ENCODE results near the gene GIN1. TPM values are rescaled to one million over a fixed set of nuclear protein-coding genes. Genes with fewer than 3 reads are reported as not detected.

Gene GIN1
- total RNA-seq, 2 experiments from 2014 or later, result 2.7 to 2.9 TPM

GRCh38 chr5:103138202-103138690, 18.3 kb upstream of the GIN1 start:
- Mint-ChIP-seq H3K4me1 (ENCODE audit: low read depth) (peaks cover 21% of the 10 kb centered on the region), H3K27me3 (no peaks in the 10 kb centered on the region), H3K4me3 (no peak overlapping the region), H3K9me3 (no peaks in the 10 kb centered on the region), H3K36me3 (ENCODE audit: low read depth) (peaks cover 47% of the 10 kb centered on the region), H3K27ac (no peak overlapping the region)
- Histone ChIP-seq H3K4me1 (ENCODE audit: insufficient read depth, low read length) (no peaks in the 10 kb centered on the region), H3K36me3 (ENCODE audit: insufficient read depth, low read length) (peaks cover 21% of the 10 kb centered on the region), H3K9me3 (ENCODE audit: control insufficient read depth in 1 of 2, insufficient read depth in 1 of 2, low read length in 2 of 2) (no peaks in the 10 kb centered on the region), H3K27me3 (ENCODE audit: control insufficient read depth in 1 of 2, insufficient read depth in 2 of 2, low read length in 2 of 2) (no peaks in the 10 kb centered on the region), H3K4me3 (ENCODE audit: low read length) (no peak overlapping the region), H3K27ac (ENCODE audit: low read depth in 1 of 2, low read length in 2 of 2) (no peak overlapping the region)
- TF ChIP-seq, protein P1, sequence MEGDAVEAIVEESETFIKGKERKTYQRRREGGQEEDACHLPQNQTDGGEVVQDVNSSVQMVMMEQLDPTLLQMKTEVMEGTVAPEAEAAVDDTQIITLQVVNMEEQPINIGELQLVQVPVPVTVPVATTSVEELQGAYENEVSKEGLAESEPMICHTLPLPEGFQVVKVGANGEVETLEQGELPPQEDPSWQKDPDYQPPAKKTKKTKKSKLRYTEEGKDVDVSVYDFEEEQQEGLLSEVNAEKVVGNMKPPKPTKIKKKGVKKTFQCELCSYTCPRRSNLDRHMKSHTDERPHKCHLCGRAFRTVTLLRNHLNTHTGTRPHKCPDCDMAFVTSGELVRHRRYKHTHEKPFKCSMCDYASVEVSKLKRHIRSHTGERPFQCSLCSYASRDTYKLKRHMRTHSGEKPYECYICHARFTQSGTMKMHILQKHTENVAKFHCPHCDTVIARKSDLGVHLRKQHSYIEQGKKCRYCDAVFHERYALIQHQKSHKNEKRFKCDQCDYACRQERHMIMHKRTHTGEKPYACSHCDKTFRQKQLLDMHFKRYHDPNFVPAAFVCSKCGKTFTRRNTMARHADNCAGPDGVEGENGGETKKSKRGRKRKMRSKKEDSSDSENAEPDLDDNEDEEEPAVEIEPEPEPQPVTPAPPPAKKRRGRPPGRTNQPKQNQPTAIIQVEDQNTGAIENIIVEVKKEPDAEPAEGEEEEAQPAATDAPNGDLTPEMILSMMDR (IDR thresholded peaks at IDR 0.05), result no peak
- ATAC-seq (ENCODE audit: poor library complexity) (no peak), DNase-seq (no peak)
- CTCF ChIA-PET, result interaction anchor here (1.4 to 2.6 kb wide), 3 partner anchors 12 to 357 kb away, joined by 4 to 12 read pairs (median 6); no protein-coding TSS in a partner anchor
- intact Hi-C loops (cut with DNase I, micrococcal nuclease), result loop anchor here (2.0 to 5.0 kb wide), 5 partner anchors 66 to 553 kb away; no protein-coding TSS in a partner anchor
- POLR2A ChIA-PET, result interaction anchor here (0.9 kb wide), 1 partner anchor 18 kb away, joined by 5 read pairs; the partner anchor contains the start of genes GIN1 and PPIP5K2

- POLR2A ChIA-PET, result interaction anchor here (1.0 to 1.2 kb wide), 2 partner anchors 15 to 45 kb away, joined by 3 to 5 read pairs; partner anchors contain the start of genes GIN1 and PPIP5K2
- no peaks in the 10 kb centered on the region for H3K9me3 ChIP-seq (ENCODE audit: control insufficient read depth in 1 of 2, insufficient read depth in 1 of 2, low read length in 2 of 2)
- no peaks in the 10 kb centered on the region for H3K27me3 Mint-ChIP-seq
- intact Hi-C loops (cut with DNase I, micrococcal nuclease), result loop anchor here in 1 of 2 experiments (5.0 kb wide), 1 partner anchor 63 kb away; no protein-coding TSS in a partner anchor
- peaks cover 43% of the 10 kb centered on the region for H3K4me1 Mint-ChIP-seq (ENCODE audit: low read depth)
- peaks cover 27% of the 10 kb centered on the region for H3K36me3 ChIP-seq (ENCODE audit: insufficient read depth, low read length)
- H3K27ac ChIP-seq (ENCODE audit: low read depth in 1 of 2, low read length in 2 of 2), result no peak overlapping the region
- peaks cover 57% of the 10 kb centered on the region for H3K36me3 Mint-ChIP-seq (ENCODE audit: low read depth)
- no peak overlapping the region for H3K4me3 Mint-ChIP-seq
- no peaks in the 10 kb centered on the region for H3K9me3 Mint-ChIP-seq
- H3K4me3 ChIP-seq (ENCODE audit: low read length), result no peak overlapping the region
- TF ChIP-seq, protein P1 (IDR thresholded peaks at IDR 0.05), result no peak
- CTCF ChIA-PET, result no interaction called here
- no peaks in the 10 kb centered on the region for H3K27me3 ChIP-seq (ENCODE audit: control insufficient read depth in 1 of 2, insufficient read depth in 2 of 2, low read length in 2 of 2)
- H3K4me1 ChIP-seq (ENCODE audit: insufficient read depth, low read length), result no peaks in the 10 kb centered on the region
- DNase-seq (no peak), ATAC-seq (ENCODE audit: poor library complexity) (no peak)
- no peak overlapping the region for H3K27ac Mint-ChIP-seq
Measured at GRCh38 chr5:103135461-103135860, 15.5 kb upstream of the GIN1 start.

GRCh38 chr5:103133231-103133630, 13.3 kb upstream of the GIN1 start:
- POLR2A ChIA-PET, result interaction anchor here (1.7 kb wide), 1 partner anchor 13 kb away, joined by 11 read pairs; the partner anchor contains the start of genes GIN1 and PPIP5K2
- Histone ChIP-seq H3K36me3 (ENCODE audit: insufficient read depth, low read length) (peaks cover 9% of the 10 kb centered on the region), H3K4me3 (ENCODE audit: low read length) (no peak overlapping the region), H3K9me3 (ENCODE audit: control insufficient read depth in 1 of 2, insufficient read depth in 1 of 2, low read length in 2 of 2) (no peaks in the 10 kb centered on the region), H3K4me1 (ENCODE audit: insufficient read depth, low read length) (no peaks in the 10 kb centered on the region), H3K27ac (ENCODE audit: low read depth in 1 of 2, low read length in 2 of 2) (no peak overlapping the region), H3K27me3 (ENCODE audit: control insufficient read depth in 1 of 2, insufficient read depth in 2 of 2, low read length in 2 of 2) (no peaks in the 10 kb centered on the region)
- DNase-seq (no peak), ATAC-seq (ENCODE audit: poor library complexity) (no peak)
- Mint-ChIP-seq H3K36me3 (ENCODE audit: low read depth) (peaks cover 45% of the 10 kb centered on the region), H3K4me1 (ENCODE audit: low read depth) (peaks cover 52% of the 10 kb centered on the region), H3K27ac (peak overlapping the region; percentile 55), H3K9me3 (no peaks in the 10 kb centered on the region), H3K27me3 (no peaks in the 10 kb centered on the region), H3K4me3 (no peak overlapping the region)
- intact Hi-C loops (cut with DNase I, micrococcal nuclease), result no loop called here
- CTCF ChIA-PET, result interaction anchor here (1.2 kb wide), 1 partner anchor 13 kb away, joined by 3 read pairs; the partner anchor contains the start of genes GIN1 and PPIP5K2
- TF ChIP-seq, protein P1 (IDR thresholded peaks at IDR 0.05), result no peak
